G401 (cell line): ENCODE measurements around the gene HS2ST1. TPM values are rescaled to one million over a fixed set of nuclear protein-coding genes. Genes with fewer than 3 reads are reported as not detected.
"Not testable (repeated sequence)": the region's sequence is repeated elsewhere in the genome, so short reads cannot be mapped to it uniquely, and the experiment has no call there.

Experiments used
- DNase-seq: peaks from one replicate; pipeline ENCODE4 v3.0.0-alpha.2; 2015; ENCODE audit warnings: low spot score
- in situ Hi-C: cut with HindIII; loops from 2 replicates; pipeline ENCODE4 v1.10.0; 2016; ENCODE audit warnings: low sequenced_read_pairs, mixed read lengths
- total RNA-seq: library from RNA; depleted of rRNA; stranded (reverse); fragments of >200 nt; shearing (Covaris generic); gene quantifications from 2 replicates; pipeline ENCODE4 v1.2.3, GENCODE V29; 2014

The HS2ST1 gene
- total RNA-seq, 1 experiment from 2014 or later = 29.9 TPM

DNA sequence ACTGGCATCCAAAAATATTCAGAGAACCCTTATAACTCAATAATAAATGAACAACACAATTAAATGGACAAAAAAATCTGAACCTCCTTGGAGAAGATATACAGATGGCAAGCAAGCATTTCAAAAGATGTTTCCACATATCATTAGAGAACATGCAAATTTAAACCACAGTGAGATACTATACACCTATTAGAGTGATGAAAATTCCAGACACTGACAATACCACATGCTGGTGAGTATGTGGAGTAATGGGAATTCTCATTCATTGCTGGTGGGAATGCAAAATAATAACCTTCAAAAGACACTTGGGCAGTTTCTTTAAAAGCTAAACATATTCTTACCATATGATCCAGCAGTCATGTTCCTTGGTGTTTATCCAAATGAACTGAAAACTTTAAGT, 46.1 kb downstream of the HS2ST1 start:
- in situ Hi-C loops = no loop called here

DNA sequence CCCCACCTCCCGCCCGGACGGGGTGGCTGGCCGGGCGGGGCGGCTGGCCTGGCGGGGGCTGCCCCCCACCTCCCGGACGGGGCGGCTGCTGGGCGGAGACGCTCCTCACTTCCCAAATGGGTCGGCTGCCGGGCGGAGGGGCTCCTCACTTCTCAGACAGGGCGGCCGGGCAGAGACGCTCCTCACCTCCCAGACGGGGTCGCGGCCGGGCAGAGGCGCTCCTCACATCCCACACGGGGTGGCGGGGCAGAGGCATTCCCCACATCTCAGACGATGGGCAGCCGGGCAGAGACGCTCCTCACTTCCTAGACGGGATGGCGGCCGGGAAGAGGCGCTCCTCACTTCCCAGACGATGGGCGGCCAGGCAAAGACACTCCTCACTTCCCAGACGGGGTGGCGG, 49.4 kb downstream of the HS2ST1 start:
- in situ Hi-C loops, DNase-seq: not testable (repeated sequence)

More for the DNA sequence above, 46.1 kb downstream of the HS2ST1 start:
- DNase-seq = no peak

DNA sequence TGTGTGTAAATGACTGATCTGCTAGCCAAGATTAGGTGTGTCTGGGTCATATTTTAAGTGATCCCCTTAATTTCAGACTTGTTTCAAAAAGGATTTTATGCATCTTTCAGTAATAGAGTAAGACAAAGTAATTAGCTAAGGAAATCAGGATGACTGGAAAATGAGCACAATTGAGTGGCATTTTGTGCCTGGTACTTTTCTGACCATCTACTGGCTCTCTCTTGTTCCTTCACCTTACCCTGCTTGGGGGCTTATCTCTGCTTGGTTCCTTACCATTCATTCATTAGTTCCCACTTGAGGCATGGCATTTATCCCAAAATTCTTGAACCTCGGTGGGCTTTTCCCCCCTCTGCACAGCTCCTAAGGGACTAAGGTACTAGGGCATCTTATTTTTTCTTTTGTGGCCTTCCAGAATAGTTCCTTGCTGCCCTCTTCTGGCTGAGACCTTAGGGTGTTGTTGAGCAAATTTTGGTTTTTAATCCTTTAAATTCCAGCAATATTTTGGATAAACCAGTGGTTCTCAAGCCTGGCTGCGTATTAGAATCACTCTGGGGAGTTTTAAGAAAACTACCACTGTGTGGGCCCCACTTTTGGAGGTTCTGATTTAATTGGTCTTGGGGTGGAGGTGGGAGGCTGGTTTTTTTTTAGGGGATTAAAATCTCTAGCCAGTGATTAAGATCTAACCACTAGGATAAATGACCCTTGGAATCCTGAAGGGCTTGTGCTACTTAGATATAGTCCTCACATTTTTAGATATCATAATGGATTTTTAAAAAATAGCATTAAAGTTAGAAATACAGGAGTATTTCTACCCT, 50.8 kb downstream of the HS2ST1 start:
- in situ Hi-C loops = no loop called here
- peak; percentile 22 for DNase-seq

DNA sequence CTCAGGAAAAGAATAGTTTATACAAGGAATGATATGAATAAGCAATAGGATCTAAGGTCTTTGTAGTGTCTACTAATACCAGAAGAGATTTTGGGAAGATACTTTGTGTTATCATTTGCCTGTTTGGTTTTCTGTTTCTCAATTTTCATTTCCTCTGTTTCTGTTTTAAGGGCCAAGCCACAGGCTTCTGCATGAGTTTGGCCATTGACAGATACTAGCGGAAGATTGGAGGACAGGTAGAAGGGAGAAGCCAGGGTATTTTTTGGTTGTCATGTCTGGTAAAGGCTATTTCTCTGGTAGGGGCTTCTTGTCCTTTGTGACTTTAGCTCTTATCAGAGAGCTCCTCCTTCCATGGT, 51.4 kb downstream of the HS2ST1 start:
- in situ Hi-C loops = no loop called here
- DNase-seq = no peak

DNA sequence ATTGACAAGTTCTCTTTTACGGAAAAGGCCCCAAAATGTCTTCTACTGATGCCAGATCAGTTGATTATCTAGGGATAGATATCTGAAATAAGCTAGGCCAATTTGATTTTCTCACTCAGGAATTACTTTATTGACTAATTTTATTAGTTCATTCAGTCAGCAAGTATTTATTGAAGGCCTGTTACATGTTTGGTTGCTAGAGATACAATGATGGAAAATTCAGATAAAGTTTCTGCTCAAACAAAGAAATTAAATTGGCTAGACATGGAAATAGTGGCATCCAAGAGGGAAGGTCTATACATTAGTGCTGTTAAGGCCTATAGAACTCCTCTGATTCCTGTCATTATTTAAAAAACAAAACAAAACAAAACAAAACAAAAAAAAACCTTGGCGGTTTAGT, 56.5 kb downstream of the HS2ST1 start:
- in situ Hi-C loops = no loop called here
- no peak for DNase-seq

DNA sequence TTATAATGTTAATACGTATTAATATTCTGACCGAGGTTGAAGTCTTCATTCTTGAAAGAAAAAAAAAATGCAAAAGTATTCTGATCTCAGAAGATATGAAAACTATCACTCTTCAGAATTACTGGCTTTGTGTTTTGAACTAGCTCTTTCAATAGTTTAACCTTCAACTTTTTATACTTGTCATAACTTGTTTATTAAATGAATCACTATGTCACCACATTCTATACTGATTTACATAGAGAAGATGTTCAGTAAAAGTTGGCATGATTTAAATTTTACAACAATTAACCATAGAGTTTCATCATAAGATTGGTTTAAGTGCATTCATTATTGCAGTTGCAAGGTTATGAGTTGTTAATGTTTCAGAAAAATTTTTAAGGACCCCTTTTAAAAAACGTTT, 57.3 kb downstream of the HS2ST1 start:
- DNase-seq = no peak
- in situ Hi-C loops = no loop called here

DNA sequence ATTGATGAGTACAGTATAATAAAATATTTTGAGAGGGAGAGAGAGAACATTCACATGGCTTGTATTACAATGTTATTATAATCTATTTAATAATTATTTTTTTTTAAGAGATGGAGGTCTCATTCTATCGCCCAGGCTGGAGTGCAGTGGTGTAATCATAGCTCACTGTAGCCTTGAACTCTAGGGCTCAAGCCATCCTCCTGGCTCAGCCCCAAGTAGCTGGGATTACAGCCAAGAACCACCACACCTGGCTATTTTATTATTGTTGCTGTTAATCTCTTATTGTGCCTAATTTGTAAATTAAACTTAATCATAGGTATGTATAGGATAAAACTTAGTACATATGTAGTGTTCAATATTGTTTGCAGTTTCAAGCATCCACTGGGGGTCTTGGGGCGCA, 57.8 kb downstream of the HS2ST1 start:
- DNase-seq = no peak
- in situ Hi-C loops = no loop called here

DNA sequence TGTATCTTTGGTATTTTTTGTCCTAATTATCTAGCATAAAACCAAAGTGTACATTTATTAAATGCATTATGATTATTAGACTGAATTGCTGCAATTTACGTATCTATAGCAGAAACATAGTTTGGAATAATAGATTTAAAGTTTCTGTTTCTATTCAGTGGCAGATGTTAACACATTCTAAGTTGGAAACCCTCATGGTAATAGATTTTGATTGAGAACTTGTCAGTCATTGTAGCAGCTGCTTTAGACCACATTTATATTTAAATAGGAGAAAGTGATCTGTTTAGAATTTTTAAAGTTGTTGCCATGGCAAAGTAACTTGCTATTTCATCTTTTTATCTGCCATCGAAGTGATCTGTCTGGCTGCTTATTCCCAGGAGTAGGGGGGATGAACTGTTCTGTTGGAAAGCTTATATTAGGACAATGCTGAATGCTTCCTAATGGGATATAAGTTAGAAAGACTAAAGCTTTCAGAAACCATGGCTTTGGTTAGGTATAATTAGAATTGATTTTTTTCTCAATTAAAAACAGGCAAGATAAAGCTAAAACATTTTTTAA, 61.6 kb downstream of the HS2ST1 start:
- DNase-seq = no peak

DNA sequence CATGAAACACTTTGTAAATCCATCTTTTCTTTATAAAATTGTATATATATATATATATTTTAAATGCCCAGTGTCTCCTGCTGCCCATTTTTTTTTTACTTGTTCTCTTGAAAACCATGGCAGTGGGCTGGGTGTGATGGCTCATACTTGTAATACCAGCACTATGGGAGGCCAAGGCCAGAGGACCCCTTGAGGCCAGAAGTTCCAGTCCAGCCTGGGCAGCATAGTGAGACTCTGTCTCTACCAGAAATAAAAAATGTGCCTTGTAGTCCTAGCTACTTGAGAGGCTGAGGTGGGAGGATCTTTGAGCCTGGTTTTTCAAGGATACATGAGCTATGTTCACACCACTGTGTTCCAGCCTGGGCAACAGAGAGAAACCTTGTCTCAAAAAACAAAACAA, 62.2 kb downstream of the HS2ST1 start:
- in situ Hi-C loops = no loop called here
- no peak for DNase-seq

More for the DNA sequence above, 61.6 kb downstream of the HS2ST1 start:
- in situ Hi-C loops = no loop called here

DNA sequence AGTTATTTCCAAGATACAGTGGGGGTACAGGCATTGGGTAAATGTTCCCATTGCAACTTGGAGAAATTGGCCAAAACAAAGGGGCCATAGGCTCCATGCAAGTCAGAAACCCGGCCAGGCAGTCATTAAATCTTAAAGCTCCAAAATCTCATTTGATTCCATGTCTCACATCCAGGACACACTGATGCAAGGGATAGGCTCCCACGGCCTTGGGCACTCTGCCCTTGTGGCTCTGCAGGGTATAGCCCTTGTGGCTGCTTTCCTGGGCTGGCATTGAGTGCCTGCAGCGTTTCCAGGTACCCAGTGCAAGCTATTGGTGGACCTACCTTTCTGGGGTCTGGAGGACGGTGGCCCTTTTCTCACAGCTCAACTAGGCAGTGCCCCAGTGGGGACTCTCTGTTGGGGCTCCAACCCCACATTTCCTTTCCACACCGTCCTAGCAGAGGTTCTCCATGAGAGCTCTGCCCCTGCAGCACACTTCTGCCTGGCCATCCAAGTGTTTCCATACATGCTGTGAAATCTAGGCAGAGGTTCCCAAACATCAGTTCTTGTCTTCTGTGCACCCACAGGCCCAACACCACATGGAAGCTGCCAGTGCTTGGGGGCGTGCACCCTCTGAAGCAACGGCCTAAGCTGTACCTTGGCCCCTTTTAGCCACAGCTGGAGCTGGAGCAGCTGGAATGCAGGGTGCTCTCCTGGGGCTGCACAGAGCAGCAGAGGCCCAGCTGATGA, 67.2 kb downstream of the HS2ST1 start:
- in situ Hi-C loops = no loop called here
- DNase-seq = no peak

DNA sequence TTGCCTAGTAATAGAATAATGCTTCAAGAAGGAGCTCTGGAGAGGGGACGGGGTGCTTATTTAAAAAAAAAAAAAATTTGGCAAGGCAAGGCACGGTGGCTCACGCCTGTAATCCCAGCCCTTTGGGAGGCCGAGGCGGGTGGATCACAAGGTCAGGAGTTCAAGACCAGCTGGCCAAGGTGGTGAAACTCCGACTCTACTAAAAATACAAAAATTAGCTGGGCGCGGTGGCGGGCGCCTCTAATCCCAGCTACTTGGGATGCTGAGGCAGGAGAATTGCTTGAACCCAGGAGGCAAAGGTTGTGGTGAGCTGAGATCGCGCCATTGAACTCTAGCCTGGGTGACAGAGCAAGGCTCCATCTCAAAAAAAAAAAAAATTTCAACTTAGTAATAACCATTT, 69.2 kb downstream of the HS2ST1 start:
- in situ Hi-C loops, DNase-seq: not testable (repeated sequence)

DNA sequence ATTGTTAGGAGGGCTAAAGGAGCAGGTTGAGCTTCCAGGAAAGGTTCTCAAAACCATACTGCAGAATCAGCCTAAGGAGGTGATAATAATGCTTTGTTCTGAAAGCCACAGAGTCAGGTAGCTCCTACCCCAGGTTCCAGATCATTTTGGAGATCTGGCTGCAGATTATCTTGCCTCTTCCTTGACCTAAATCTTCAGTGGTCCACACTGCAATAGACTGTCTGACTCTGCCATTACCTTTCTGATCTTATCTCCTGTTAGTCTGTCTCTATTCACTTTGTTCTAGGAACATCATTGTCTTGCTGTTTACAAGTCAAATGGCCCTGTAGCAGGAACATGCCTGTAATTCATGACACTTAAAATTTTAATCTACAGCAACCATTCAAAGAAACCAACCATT, 73.0 kb downstream of the HS2ST1 start:
- DNase-seq = no peak
- in situ Hi-C loops = no loop called here

DNA sequence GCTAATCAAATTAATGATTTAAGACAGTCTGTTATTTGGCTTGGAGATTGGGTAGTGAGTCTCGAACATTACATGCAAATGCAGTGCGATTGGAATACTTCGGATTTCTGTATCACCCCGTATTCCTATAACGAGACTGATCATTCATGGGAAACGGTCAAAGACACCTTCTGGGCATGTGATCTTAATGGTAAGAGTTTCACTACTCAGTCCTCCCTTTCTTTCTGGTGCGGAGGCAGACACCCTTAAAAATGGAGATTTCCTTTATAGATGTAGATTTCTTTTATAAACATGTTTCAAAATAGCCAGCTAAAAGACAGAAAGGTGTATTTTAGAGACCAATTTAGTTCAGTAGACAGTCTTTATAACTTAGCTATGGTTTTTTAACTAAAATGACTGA, 74.4 kb downstream of the HS2ST1 start:
- no peak for DNase-seq
- in situ Hi-C loops = no loop called here

DNA sequence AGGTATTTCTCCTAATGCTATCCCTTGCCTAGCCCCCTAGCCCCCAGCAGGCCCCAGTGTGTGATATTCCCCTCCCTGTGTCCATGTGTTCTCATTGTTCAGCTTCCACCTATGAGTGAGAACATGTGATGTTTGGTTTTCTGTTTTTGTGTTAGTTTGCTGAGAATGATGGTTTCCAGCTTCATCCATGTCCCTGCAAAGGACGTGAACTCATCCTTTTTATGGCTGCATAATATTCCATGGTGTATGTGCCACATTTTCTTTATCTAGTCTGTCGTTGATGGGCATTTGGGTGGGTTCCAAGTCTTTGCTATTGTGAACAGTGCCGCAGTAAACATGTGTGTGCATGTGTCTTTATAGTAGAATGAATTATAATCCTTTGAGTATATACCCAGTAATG, 75.3 kb downstream of the HS2ST1 start:
- in situ Hi-C loops, DNase-seq: not testable (repeated sequence)

DNA sequence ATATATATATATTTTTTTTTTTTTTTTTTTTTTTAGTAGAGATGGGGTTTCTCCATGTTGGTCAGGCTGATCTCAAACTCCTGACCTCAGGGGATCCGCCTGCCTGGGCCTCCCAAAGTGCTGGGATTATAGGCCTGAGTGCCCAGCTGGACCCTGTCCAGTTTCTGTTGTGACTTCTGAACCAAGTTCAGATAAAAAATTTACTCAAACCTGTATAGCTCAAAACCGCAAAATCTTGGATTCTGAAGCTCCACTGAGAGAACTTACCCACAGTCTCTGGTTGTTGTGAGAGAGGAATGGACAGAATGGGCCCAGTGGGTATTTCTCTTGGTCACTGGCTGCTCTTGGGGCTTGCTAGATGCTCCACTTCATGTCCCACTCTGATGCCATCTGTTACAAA, 76.4 kb downstream of the HS2ST1 start:
- in situ Hi-C loops = no loop called here
- no peak for DNase-seq

DNA sequence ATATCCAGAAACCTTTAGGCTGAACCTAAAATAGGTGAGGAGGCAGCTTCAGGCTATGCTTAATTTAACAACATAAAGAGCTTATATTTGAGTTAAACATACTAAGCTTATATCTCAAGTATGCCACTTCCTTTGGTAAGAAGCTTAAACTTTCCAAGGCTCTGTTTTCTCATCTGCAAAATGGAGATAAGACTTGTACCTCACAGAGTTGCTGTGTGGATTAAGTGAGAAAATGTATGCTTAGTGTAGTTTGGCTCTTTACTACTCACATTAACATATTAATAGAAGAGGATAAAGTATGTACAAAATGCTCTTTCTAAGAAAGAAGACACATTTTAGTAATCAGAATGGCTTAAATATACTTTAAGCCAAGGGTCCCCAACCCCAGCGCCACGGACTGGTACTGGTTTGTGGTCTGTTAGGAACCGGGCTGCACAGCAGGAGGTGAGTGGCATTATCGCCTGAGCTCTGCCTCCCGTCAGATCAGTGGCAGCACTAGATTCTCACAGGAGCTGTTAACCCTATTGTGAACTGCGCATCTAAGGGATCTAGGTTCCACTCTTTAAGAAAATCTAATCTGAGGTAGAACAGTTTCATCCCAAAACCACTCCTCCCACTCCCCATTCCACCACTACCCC, 77.2 kb downstream of the HS2ST1 start:
- DNase-seq = no peak
- in situ Hi-C loops = no loop called here

DNA sequence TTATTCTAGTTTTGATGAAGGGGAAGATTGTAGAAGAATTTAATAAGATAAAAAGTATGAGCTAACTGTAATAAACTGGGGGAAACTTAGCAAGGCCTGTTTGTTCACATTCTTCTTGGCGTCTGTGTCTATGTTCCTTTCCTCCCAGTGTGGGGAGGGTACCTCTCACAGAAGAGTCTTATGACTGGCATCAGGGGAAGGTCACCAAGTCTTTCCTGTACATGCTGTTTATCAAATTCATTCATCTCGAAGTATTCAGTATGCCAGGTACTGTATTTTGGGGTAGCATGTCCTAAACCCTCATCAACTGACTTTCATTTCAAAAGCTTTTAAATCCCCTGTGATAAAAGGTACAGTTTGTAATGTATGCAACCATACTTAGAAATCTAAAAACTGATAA, 78.4 kb downstream of the HS2ST1 start:
- DNase-seq = no peak
- in situ Hi-C loops = no loop called here

DNA sequence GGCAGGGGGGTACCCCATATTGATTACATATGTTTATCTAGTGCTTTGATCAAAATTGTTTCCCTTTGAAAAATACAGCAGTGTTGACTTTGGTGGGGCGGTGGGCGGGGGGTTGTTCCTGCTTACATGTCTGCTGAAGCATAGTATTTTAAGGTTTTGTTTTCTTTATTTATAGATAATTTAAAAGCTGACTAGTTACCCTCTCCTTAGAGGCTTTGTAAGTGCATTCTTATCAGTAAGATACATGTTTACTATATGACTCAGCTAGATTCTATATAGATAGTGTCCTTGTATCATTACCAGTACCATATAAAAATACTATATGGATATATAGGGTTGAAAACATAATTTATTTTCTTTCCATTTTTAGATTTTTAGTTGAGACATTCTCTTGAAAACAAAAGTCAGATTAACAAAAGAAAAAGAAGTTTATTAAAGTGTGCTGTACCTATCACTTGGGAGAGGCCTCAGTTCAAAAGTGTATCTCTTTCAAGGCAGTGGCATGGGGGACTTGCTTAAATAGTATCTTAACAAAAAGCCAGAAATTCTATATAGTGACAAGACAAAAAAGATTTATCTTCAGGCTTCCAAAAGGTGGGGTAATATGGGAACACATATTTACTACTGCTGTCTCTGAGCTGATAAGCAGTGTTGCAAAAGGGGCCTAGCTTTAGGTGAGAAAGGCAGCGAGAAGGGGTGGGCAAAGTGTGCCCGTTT, 79.0 kb downstream of the HS2ST1 start:
- no peak for DNase-seq
- in situ Hi-C loops = no loop called here

DNA sequence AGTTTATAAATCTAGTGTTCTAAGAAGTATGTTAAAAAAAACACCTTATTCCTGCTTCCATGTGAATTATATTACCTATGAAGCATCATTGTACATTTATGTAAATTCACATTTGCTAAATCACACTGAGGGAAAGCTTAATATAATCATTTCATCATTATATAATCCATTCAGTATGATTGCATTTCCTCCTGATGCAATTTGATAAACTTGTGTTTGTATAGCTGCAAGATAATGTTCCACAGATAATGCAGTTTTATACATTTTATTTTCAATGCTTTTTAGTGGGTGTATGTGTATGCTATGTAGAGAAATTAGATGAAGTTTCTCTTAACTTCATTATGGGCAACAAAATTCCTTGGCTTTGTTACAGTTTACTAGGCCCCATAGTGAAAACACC, 79.6 kb downstream of the HS2ST1 start:
- DNase-seq = no peak
- in situ Hi-C loops = no loop called here
